ENCODE measurements around the gene MEIS2.

Gene MEIS2

GRCh38 chr15:37037850-37038715 lies 62.3 kb downstream of the MEIS2 start:
- DNase-seq: no peak

GRCh38 chr15:37037071-37037655 lies 63.2 kb downstream of the MEIS2 start:
- no peak for DNase-seq

GRCh38 chr15:37034835-37035748 lies 65.3 kb downstream of the MEIS2 start:
- no peak for DNase-seq

GRCh38 chr15:37034392-37034791 lies 66.0 kb downstream of the MEIS2 start:
- no peak for DNase-seq

- DNase-seq: no peak
Observed at GRCh38 chr15:37032091-37032775, 68.1 kb downstream of the MEIS2 start.

GRCh38 chr15:37031198-37031597 lies 69.2 kb downstream of the MEIS2 start:
- DNase-seq: no peak

GRCh38 chr15:37028625-37029296 lies 71.6 kb downstream of the MEIS2 start:
- no peak for DNase-seq

- DNase-seq: no peak
Observed at GRCh38 chr15:37020852-37021251, 79.5 kb downstream of the MEIS2 start.

- DNase-seq: no peak
Observed at GRCh38 chr15:37019479-37020433, 80.6 kb downstream of the MEIS2 start.

GRCh38 chr15:37017031-37017625 lies 83.2 kb downstream of the MEIS2 start:
- DNase-seq: no peak

GRCh38 chr15:37016231-37016630 lies 84.1 kb downstream of the MEIS2 start:
- no peak for DNase-seq

GRCh38 chr15:37015451-37015850 lies 84.9 kb downstream of the MEIS2 start:
- DNase-seq: no peak

- no peak for DNase-seq
Observed at GRCh38 chr15:37015035-37015434, 85.3 kb downstream of the MEIS2 start.

- no peak for DNase-seq
Observed at GRCh38 chr15:37014566-37014965, 85.8 kb downstream of the MEIS2 start.

GRCh38 chr15:37014137-37014536 lies 86.2 kb downstream of the MEIS2 start:
- DNase-seq: no peak

- no peak for DNase-seq
Observed at GRCh38 chr15:37010595-37010994, 89.8 kb downstream of the MEIS2 start.

- no peak for DNase-seq
Observed at GRCh38 chr15:37009288-37009687, 91.1 kb downstream of the MEIS2 start.

GRCh38 chr15:37008205-37008604 lies 92.1 kb downstream of the MEIS2 start:
- DNase-seq: no peak

GRCh38 chr15:37007301-37007700 lies 93.0 kb downstream of the MEIS2 start:
- DNase-seq: no peak

GRCh38 chr15:37004981-37005735 lies 95.2 kb downstream of the MEIS2 start:
- DNase-seq: no peak

All from suppressor macrophage (primary cell).